ENCODE measurements around the gene PALLD.

DNA sequence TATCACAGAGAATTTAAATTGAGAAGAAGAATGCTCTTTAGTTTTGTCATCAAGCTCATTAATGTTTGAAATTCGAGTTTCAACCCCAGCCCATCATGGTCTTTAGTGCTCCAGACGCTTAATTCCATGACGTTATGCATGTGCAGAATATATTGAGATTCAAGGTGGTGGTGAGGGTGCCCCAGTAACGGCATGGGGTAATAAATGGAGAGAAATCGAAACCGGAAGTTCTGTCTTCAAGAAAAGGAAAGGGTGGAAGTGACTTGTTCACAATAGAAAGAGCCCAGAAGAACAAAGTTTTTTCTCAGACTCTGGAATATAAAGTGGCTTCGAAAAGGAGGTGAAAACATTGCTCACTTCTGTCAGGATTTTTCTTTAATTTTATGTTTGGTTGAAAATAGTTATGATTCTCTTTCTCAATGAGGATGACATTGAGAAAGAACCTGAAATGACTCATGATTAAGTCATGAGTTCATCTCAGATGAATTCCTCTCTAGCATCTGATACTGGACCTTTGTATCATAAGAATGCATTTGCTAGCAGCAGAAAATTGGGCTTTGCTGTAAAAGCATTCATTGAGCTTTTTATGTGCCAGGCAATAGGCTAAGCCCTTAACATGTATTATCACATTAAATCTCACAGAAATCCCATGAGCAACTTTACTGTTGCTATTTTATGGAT, 15.8 kb upstream of the PALLD start:
- TF ChIP-seq GATA2 (IDR thresholded peaks at IDR 0.05; ENCODE audit: low read depth, low read length) (no peak), GATA3 (IDR thresholded peaks at IDR 0.05; ENCODE audit: low read depth, low read length) (no peak)
